ENCODE data around the gene SUFU. TPM values are rescaled to one million over a fixed set of nuclear protein-coding genes. Genes with fewer than 3 reads are reported as not detected.

Gene SUFU
- total RNA-seq, 1 experiment from 2014 or later: 13.1 TPM

DNA sequence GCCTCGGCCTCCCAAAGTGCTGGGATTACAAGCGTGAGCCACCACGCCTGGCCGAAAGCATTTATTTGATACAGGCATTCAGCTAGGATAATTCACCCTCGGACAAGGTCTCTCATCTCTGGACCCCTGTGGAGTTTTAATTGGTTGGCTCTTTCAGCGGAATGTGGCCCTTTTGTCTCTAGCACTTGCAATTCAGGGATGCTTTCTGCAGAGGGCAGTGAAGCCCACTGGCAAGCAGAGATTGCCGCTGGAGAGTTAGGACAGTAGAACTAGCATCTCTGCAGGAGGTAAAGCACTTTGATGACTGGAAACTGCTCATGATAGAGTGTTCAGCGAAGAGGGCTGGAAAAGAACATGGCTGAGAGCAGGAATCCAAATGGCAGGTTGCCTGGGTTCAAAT is 62.0 kb downstream of the SUFU start:
- POLR2A ChIA-PET: no interaction called here
- peak; percentile 79 for DNase-seq (ENCODE audit: low spot score)
- Mint-ChIP-seq H3K4me1 (peaks cover 4% of the 10 kb centered on the region), H3K4me3 (no peak overlapping the region), H3K36me3 (no peaks in the 10 kb centered on the region), H3K27me3 (ENCODE audit: low read depth) (peaks cover 94% of the 10 kb centered on the region), H3K27ac (no peak overlapping the region), H3K9me3 (no peaks in the 10 kb centered on the region)
- TF ChIP-seq ZNF396 (CRISPR knock-in tag; IDR thresholded peaks at IDR 0.05; ENCODE audit: borderline replicate concordance): no peak
- 0 out of 2 replicates have a peak, but pooled peaks have one; percentile 12 for TF ChIP-seq CTCF (IDR thresholded peaks at IDR 0.05)
- TF ChIP-seq, protein P1, sequence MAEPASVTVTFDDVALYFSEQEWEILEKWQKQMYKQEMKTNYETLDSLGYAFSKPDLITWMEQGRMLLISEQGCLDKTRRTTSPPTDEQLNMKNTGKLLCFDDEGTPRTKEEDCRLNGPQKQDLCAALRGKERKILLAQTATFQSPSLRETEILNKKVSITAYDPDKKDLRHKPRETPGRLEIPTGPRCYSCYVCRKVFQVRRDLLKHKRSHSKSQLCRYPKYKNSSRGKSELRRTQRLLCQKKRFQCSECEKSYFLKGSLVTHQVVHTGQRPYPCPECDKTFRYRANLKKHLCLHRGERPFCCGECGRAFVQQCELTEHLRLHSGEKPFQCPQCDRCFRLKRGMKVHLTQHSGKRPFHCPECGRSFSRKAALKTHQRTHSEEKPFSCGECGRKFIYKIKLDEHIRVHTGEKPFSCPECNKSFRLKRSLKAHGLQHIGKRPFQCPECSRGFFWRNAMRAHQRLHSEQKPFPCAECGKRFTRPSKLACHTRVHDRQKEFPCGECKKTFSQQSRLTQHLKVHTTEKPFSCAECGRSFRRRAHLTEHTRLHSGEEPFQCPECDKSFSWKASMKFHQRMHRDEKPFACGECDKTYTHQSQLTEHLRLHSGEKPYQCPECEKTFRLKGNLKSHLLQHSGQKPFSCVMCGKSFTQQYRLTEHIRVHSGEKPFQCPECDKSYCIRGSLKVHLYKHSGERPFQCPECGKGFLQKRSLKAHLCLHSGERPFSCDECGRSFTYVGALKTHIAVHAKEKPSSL (CRISPR knock-in tag; conservative IDR thresholded peaks at IDR 0.05): no peak
- peak; percentile 90; the same call in 1 of the 2 replicates for TF ChIP-seq TEAD1 (CRISPR knock-in tag; IDR thresholded peaks at IDR 0.05)
- peak; percentile 94 for ATAC-seq
- CTCF ChIA-PET: interaction anchor here (0.6 to 2.7 kb wide), 17 partner anchors 13 to 1068 kb away, joined by 3 to 30 read pairs (median 5); partner anchors contain the start of genes ACTR1A and SUFU

- Mint-ChIP-seq H3K4me1 (peaks cover 21% of the 10 kb centered on the region), H3K27me3 (ENCODE audit: low read depth) (no peaks in the 10 kb centered on the region; the same call in 1 of the 2 replicates), H3K4me3 (no peak overlapping the region), H3K36me3 (no peaks in the 10 kb centered on the region), H3K27ac (no peak overlapping the region), H3K9me3 (no peaks in the 10 kb centered on the region)
- ATAC-seq: no peak
- ChIA-PET CTCF (interaction anchor here (1.3 to 2.0 kb wide), 7 partner anchors 13 to 195 kb away, joined by 3 to 16 read pairs (median 5); partner anchors contain the start of genes ACTR1A and SUFU), POLR2A (no interaction called here)
- DNase-seq (ENCODE audit: low spot score): no peak
- TF ChIP-seq TEAD4 (CRISPR knock-in tag; IDR thresholded peaks at IDR 0.05) (no peak), HMGA2 (CRISPR knock-in tag; IDR thresholded peaks at IDR 0.05) (no peak), ESRRA (CRISPR knock-in tag; IDR thresholded peaks at IDR 0.05; ENCODE audit: borderline replicate concordance) (no peak), RORB (CRISPR knock-in tag; IDR thresholded peaks at IDR 0.05) (no peak), TP53 (CRISPR knock-in tag; IDR thresholded peaks at IDR 0.05) (no peak), MAX (CRISPR knock-in tag; IDR thresholded peaks at IDR 0.05) (no peak), TCF7 (CRISPR knock-in tag; IDR thresholded peaks at IDR 0.05; ENCODE audit: low read depth) (no peak), ZMAT4 (CRISPR knock-in tag; IDR thresholded peaks at IDR 0.05) (no peak), JUN (CRISPR knock-in tag; IDR thresholded peaks at IDR 0.05) (no peak), TEAD1 (CRISPR knock-in tag; IDR thresholded peaks at IDR 0.05) (no peak)
- TF ChIP-seq, protein P2, sequence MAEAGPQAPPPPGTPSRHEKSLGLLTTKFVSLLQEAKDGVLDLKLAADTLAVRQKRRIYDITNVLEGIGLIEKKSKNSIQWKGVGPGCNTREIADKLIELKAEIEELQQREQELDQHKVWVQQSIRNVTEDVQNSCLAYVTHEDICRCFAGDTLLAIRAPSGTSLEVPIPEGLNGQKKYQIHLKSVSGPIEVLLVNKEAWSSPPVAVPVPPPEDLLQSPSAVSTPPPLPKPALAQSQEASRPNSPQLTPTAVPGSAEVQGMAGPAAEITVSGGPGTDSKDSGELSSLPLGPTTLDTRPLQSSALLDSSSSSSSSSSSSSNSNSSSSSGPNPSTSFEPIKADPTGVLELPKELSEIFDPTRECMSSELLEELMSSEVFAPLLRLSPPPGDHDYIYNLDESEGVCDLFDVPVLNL (CRISPR knock-in tag; IDR thresholded peaks at IDR 0.05; ENCODE audit: borderline replicate concordance, low read depth): no peak
- TF ChIP-seq, protein P3, sequence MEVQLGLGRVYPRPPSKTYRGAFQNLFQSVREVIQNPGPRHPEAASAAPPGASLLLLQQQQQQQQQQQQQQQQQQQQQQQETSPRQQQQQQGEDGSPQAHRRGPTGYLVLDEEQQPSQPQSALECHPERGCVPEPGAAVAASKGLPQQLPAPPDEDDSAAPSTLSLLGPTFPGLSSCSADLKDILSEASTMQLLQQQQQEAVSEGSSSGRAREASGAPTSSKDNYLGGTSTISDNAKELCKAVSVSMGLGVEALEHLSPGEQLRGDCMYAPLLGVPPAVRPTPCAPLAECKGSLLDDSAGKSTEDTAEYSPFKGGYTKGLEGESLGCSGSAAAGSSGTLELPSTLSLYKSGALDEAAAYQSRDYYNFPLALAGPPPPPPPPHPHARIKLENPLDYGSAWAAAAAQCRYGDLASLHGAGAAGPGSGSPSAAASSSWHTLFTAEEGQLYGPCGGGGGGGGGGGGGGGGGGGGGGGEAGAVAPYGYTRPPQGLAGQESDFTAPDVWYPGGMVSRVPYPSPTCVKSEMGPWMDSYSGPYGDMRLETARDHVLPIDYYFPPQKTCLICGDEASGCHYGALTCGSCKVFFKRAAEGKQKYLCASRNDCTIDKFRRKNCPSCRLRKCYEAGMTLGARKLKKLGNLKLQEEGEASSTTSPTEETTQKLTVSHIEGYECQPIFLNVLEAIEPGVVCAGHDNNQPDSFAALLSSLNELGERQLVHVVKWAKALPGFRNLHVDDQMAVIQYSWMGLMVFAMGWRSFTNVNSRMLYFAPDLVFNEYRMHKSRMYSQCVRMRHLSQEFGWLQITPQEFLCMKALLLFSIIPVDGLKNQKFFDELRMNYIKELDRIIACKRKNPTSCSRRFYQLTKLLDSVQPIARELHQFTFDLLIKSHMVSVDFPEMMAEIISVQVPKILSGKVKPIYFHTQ (CRISPR knock-in tag; IDR thresholded peaks at IDR 0.05): no peak
- TF ChIP-seq, protein P4, sequence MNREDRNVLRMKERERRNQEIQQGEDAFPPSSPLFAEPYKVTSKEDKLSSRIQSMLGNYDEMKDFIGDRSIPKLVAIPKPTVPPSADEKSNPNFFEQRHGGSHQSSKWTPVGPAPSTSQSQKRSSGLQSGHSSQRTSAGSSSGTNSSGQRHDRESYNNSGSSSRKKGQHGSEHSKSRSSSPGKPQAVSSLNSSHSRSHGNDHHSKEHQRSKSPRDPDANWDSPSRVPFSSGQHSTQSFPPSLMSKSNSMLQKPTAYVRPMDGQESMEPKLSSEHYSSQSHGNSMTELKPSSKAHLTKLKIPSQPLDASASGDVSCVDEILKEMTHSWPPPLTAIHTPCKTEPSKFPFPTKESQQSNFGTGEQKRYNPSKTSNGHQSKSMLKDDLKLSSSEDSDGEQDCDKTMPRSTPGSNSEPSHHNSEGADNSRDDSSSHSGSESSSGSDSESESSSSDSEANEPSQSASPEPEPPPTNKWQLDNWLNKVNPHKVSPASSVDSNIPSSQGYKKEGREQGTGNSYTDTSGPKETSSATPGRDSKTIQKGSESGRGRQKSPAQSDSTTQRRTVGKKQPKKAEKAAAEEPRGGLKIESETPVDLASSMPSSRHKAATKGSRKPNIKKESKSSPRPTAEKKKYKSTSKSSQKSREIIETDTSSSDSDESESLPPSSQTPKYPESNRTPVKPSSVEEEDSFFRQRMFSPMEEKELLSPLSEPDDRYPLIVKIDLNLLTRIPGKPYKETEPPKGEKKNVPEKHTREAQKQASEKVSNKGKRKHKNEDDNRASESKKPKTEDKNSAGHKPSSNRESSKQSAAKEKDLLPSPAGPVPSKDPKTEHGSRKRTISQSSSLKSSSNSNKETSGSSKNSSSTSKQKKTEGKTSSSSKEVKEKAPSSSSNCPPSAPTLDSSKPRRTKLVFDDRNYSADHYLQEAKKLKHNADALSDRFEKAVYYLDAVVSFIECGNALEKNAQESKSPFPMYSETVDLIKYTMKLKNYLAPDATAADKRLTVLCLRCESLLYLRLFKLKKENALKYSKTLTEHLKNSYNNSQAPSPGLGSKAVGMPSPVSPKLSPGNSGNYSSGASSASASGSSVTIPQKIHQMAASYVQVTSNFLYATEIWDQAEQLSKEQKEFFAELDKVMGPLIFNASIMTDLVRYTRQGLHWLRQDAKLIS (CRISPR knock-in tag; IDR thresholded peaks at IDR 0.05; ENCODE audit: borderline replicate concordance): no peak
- TF ChIP-seq, protein P5, sequence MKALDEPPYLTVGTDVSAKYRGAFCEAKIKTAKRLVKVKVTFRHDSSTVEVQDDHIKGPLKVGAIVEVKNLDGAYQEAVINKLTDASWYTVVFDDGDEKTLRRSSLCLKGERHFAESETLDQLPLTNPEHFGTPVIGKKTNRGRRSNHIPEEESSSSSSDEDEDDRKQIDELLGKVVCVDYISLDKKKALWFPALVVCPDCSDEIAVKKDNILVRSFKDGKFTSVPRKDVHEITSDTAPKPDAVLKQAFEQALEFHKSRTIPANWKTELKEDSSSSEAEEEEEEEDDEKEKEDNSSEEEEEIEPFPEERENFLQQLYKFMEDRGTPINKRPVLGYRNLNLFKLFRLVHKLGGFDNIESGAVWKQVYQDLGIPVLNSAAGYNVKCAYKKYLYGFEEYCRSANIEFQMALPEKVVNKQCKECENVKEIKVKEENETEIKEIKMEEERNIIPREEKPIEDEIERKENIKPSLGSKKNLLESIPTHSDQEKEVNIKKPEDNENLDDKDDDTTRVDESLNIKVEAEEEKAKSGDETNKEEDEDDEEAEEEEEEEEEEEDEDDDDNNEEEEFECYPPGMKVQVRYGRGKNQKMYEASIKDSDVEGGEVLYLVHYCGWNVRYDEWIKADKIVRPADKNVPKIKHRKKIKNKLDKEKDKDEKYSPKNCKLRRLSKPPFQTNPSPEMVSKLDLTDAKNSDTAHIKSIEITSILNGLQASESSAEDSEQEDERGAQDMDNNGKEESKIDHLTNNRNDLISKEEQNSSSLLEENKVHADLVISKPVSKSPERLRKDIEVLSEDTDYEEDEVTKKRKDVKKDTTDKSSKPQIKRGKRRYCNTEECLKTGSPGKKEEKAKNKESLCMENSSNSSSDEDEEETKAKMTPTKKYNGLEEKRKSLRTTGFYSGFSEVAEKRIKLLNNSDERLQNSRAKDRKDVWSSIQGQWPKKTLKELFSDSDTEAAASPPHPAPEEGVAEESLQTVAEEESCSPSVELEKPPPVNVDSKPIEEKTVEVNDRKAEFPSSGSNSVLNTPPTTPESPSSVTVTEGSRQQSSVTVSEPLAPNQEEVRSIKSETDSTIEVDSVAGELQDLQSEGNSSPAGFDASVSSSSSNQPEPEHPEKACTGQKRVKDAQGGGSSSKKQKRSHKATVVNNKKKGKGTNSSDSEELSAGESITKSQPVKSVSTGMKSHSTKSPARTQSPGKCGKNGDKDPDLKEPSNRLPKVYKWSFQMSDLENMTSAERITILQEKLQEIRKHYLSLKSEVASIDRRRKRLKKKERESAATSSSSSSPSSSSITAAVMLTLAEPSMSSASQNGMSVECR (CRISPR knock-in tag; IDR thresholded peaks at IDR 0.05; ENCODE audit: borderline replicate concordance): no peak
Observed at GRCh38 chr10:102578782-102579181, 75.0 kb downstream of the SUFU start.
